ENCODE data around the gene AFF3. TPM values are rescaled to one million over a fixed set of nuclear protein-coding genes. Genes with fewer than 3 reads are reported as not detected.

The AFF3 gene
- total and polyA plus RNA-seq, 2 of the 13 experiments (the other 11 are each of a cell fraction or from before 2014, with no cell fraction given), result not detected

GRCh38 chr2:100004348-100004884 lies 138.0 kb downstream of the AFF3 start (continued):
- TF ChIP-seq ZNF276 (CRISPR knock-in tag; IDR thresholded peaks at IDR 0.05; ENCODE audit: low read depth) (no peak), ZKSCAN5 (CRISPR knock-in tag; IDR thresholded peaks at IDR 0.05) (no peak), SRSF1 (optimal IDR thresholded peaks at IDR 0.05; ENCODE audit: low read depth, low read length) (no peak), KLF16 (CRISPR knock-in tag; IDR thresholded peaks at IDR 0.05) (no peak), ZUFSP (CRISPR knock-in tag; IDR thresholded peaks at IDR 0.05; ENCODE audit: borderline replicate concordance) (no peak), ZNF432 (CRISPR knock-in tag; IDR thresholded peaks at IDR 0.05; ENCODE audit: borderline replicate concordance) (no peak), BCL3 (CRISPR knock-in tag; IDR thresholded peaks at IDR 0.05) (no peak), PRMT3 (CRISPR knock-in tag; IDR thresholded peaks at IDR 0.05; ENCODE audit: borderline replicate concordance, low read depth) (no peak), ZNF543 (CRISPR knock-in tag; IDR thresholded peaks at IDR 0.05) (no peak)

All from HepG2 (cell line).